ENCODE data around the gene RSRC1.

RSRC1 gene

GRCh38 chr3:158095814-158096704 lies 13.8 kb upstream of the RSRC1 start:
- DNase-seq (ENCODE audit: low spot score) = no peak
- no peak for TF ChIP-seq CTCF (IDR thresholded peaks at IDR 0.05; ENCODE audit: extremely low read depth, missing control alignments)

- DNase-seq (ENCODE audit: low spot score) = no peak
- TF ChIP-seq CTCF (IDR thresholded peaks at IDR 0.05; ENCODE audit: extremely low read depth, missing control alignments) = no peak
These were observed 12.8 kb upstream of the RSRC1 start for GRCh38 chr3:158097081-158097592.

- DNase-seq (ENCODE audit: low spot score) = peak; percentile 95
- no peak for TF ChIP-seq CTCF (IDR thresholded peaks at IDR 0.05; ENCODE audit: extremely low read depth, missing control alignments)
These were observed 12.1 kb upstream of the RSRC1 start for GRCh38 chr3:158097593-158098308.

GRCh38 chr3:158098309-158098639 lies 11.6 kb upstream of the RSRC1 start:
- no peak for TF ChIP-seq CTCF (IDR thresholded peaks at IDR 0.05; ENCODE audit: extremely low read depth, missing control alignments)
- no peak for DNase-seq (ENCODE audit: low spot score)

GRCh38 chr3:158098834-158099424 lies 11.0 kb upstream of the RSRC1 start:
- no peak for DNase-seq (ENCODE audit: low spot score)
- no peak for TF ChIP-seq CTCF (IDR thresholded peaks at IDR 0.05; ENCODE audit: extremely low read depth, missing control alignments)

GRCh38 chr3:158100681-158101080 lies 9.2 kb upstream of the RSRC1 start:
- TF ChIP-seq CTCF (IDR thresholded peaks at IDR 0.05; ENCODE audit: extremely low read depth, missing control alignments) = no peak
- DNase-seq (ENCODE audit: low spot score) = no peak
